Adipocyte (in vitro differentiated cells): ENCODE results near the gene SLC6A2.
"Not testable (repeated sequence)": the region's sequence is repeated elsewhere in the genome, so short reads cannot be mapped to it uniquely, and the experiment has no call there.

Experiments
- DNase-seq: peaks from one replicate; pipeline ENCODE4 v3.0.0-alpha.2; 2015; ENCODE audit warnings: low read depth
- H3K27me3 ChIP-seq: replicated peaks from 2 replicates; pipeline ENCODE4 v1.7.0; 2013; ENCODE audit warnings: mild to moderate bottlenecking, low read length, moderate library complexity; ENCODE audit not compliant: control insufficient read depth, insufficient read depth
- H3K36me3 ChIP-seq: 2 replicates; pipeline ENCODE4 v1.7.0; 2013; ENCODE audit warnings: low read length, mild to moderate bottlenecking, moderate library complexity; ENCODE audit not compliant: control insufficient read depth, insufficient read depth, severe bottlenecking
- H3K4me1 ChIP-seq: 2 replicates; pipeline ENCODE4 v1.7.0; 2013; ENCODE audit warnings: mild to moderate bottlenecking, low read length, moderate library complexity; ENCODE audit not compliant: control insufficient read depth, insufficient read depth
- H3K4me3 ChIP-seq: 2 replicates; pipeline ENCODE4 v1.7.0; 2013; ENCODE audit warnings: mild to moderate bottlenecking, low read length, moderate library complexity
- H3K9ac ChIP-seq: 2 replicates; pipeline ENCODE4 v1.7.0; 2013; ENCODE audit warnings: mild to moderate bottlenecking, low read length, moderate library complexity
- H3K9me3 ChIP-seq: 2 replicates; pipeline ENCODE4 v1.7.0; 2013; ENCODE audit warnings: mild to moderate bottlenecking, low read length, moderate library complexity; ENCODE audit not compliant: control insufficient read depth

SLC6A2 gene

GRCh38 chr16:55728797-55729196 is 73.0 kb downstream of the SLC6A2 start:
- Histone ChIP-seq H3K9ac (no peak overlapping the region), H3K4me3 (no peak overlapping the region), H3K27me3 (peaks cover 4% of the 10 kb centered on the region), H3K36me3 (no peaks in the 10 kb centered on the region), H3K9me3 (peaks cover 4% of the 10 kb centered on the region), H3K4me1 (no peaks in the 10 kb centered on the region)
- DNase-seq, result no peak

DNA sequence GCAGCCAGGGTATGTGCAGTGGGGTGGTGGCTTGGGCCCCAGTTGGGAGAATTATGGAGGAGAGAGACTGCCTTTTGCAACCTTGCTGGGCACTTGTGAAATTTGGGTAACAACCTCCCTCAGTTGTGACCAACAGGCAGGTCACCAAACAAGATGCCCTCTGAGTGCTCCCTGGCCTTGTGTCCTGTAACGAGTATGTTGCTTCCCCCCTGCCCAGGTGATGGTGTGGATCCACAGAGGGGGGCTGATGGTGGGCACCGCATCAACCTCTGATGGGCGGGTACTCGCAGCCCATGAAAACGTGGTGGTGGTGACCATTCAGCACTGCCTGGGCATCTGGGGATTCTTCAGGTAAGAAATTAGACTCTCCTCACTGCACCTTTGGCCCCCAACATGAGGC is 74.3 kb downstream of the SLC6A2 start:
- no peaks in the 10 kb centered on the region for H3K4me1 ChIP-seq
- no peaks in the 10 kb centered on the region for H3K9me3 ChIP-seq
- H3K27me3 ChIP-seq, result peaks cover 6% of the 10 kb centered on the region
- no peak overlapping the region for H3K9ac ChIP-seq
- H3K36me3 ChIP-seq, result no peaks in the 10 kb centered on the region
- no peak for DNase-seq
- no peak overlapping the region for H3K4me3 ChIP-seq

DNA sequence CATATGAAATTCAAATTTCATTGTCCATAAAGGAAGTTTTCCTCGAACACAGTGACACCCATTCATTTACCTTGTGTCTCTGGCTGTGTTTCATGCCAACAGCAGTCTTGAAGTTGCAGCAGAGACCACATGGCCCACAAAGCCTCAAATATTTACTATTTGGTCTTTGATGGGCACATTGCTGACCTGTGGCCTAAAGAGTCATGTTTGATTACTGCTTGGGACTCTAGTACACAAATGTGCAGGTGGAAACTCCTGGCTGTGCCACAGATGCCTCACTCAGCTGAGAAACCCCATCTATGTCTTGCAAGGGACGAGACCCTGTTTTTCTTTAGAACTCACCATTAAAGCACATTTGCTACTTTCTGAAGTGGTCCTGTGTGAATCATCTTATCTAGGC is 76.7 kb downstream of the SLC6A2 start:
- H3K4me3 ChIP-seq, result no peak overlapping the region
- H3K36me3 ChIP-seq, result no peaks in the 10 kb centered on the region
- H3K4me1 ChIP-seq, result no peaks in the 10 kb centered on the region
- DNase-seq, result no peak
- H3K9me3 ChIP-seq, result no peaks in the 10 kb centered on the region
- peaks cover 7% of the 10 kb centered on the region for H3K27me3 ChIP-seq
- no peak overlapping the region for H3K9ac ChIP-seq

DNA sequence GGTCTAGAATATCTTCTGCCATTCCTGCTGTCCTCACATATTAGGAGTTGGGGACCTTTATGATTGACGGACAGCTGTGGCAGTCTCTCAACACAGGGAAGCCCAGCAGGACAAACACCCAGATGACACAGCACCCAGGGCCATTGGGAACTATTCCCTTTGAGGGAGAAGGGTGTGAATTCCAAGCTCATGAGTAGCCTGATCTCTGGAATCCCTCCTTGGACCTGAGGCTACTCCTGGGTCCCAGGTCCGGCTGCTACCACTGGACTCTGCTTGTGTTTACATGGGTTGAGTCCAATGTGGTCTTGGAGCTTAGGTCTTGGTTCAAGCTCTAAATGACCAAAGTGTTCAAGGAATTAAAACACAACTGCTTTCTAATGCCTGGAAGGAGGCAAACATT is 78.9 kb downstream of the SLC6A2 start:
- no peak overlapping the region for H3K9ac ChIP-seq
- no peaks in the 10 kb centered on the region for H3K36me3 ChIP-seq
- no peaks in the 10 kb centered on the region for H3K9me3 ChIP-seq
- no peak overlapping the region for H3K4me3 ChIP-seq
- H3K27me3 ChIP-seq, result peaks cover 12% of the 10 kb centered on the region
- H3K4me1 ChIP-seq, result no peaks in the 10 kb centered on the region
- DNase-seq, result no peak

- Histone ChIP-seq H3K9me3 (no peaks in the 10 kb centered on the region), H3K4me1 (no peaks in the 10 kb centered on the region), H3K9ac (no peak overlapping the region), H3K4me3 (no peak overlapping the region), H3K27me3 (peaks cover 16% of the 10 kb centered on the region), H3K36me3 (no peaks in the 10 kb centered on the region)
- no peak for DNase-seq
These were observed 79.5 kb downstream of the SLC6A2 start for GRCh38 chr16:55735120-55735781.

DNA sequence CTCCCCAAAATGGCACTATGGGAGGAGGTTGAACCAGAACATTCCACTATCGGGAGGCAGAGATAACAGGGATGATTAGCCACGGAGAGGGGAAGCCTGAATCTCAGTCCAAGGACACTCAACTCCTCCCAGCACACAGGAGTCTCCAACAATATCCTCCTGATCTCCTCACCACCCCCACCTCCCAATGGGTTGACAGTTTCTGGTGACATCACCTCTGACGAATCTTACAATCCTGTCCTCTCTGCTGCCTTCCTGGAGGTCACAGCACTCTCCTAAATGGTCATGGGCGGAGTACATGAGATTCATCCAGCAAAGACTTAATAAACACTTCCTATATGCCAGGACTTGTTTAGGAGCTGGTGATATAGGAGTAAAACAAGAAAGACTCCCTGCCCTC is 80.9 kb downstream of the SLC6A2 start:
- Histone ChIP-seq H3K36me3 (no peaks in the 10 kb centered on the region), H3K9me3 (no peaks in the 10 kb centered on the region), H3K4me1 (no peaks in the 10 kb centered on the region), H3K4me3 (no peak overlapping the region), H3K9ac (no peak overlapping the region), H3K27me3 (peaks cover 29% of the 10 kb centered on the region)
- DNase-seq, result no peak

- DNase-seq, result no peak
These were observed 81.5 kb downstream of the SLC6A2 start for GRCh38 chr16:55737318-55737717.

DNA sequence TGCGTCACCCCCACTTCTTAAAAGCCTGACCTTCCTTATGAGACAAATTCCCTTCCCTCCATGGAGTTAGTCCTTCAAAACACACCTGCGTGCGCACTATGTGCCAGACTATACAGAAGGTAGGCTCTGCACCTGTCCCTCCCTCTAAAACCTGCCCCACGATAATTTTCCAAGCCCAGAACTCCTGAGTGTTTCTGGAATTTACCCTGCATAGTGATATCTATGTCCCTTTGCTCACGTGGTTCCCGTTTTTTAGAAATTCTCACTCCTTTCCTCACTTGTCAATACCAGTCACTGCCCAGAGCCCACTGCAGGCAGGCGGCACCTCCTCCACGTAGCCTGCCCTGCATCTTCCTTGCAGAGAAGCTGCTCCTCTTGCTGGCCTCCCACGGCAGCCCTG is 82.2 kb downstream of the SLC6A2 start:
- no peak overlapping the region for H3K9ac ChIP-seq
- peaks cover 38% of the 10 kb centered on the region for H3K27me3 ChIP-seq
- H3K9me3 ChIP-seq, result no peaks in the 10 kb centered on the region
- H3K36me3 ChIP-seq, result no peaks in the 10 kb centered on the region
- DNase-seq, result no peak
- no peak overlapping the region for H3K4me3 ChIP-seq
- H3K4me1 ChIP-seq, result no peaks in the 10 kb centered on the region

More at GRCh38 chr16:55737318-55737717, 81.5 kb downstream of the SLC6A2 start:
- Histone ChIP-seq H3K36me3 (no peaks in the 10 kb centered on the region), H3K9me3 (no peaks in the 10 kb centered on the region), H3K4me1 (no peaks in the 10 kb centered on the region), H3K4me3 (no peak overlapping the region), H3K9ac (no peak overlapping the region), H3K27me3 (peaks cover 33% of the 10 kb centered on the region)

DNA sequence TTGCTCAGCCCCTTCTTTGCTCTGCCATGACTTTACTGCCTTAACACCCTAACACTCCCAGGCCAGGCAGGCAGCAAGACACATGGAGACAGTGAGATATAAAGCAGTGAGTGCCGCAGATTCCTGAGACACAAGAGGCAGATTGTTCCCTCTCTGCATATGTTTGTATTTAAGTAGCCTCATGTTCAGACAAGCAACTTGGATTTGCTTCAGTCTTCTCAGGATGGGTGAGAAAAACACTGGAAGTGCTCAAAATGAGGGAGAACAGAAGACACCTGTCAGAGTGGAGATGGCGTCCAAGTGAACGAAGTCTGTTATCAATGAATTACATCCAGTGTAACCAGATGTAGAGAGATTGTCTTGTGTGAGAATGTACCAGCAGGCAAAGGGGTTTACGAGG is 90.3 kb downstream of the SLC6A2 start:
- DNase-seq, result no peak
- peaks cover 43% of the 10 kb centered on the region for H3K27me3 ChIP-seq
- H3K9ac ChIP-seq, result no peak overlapping the region
- no peaks in the 10 kb centered on the region for H3K4me1 ChIP-seq
- no peaks in the 10 kb centered on the region for H3K9me3 ChIP-seq
- no peak overlapping the region for H3K4me3 ChIP-seq
- no peaks in the 10 kb centered on the region for H3K36me3 ChIP-seq

GRCh38 chr16:55747785-55748184 is 92.0 kb downstream of the SLC6A2 start:
- H3K4me1 ChIP-seq, result no peaks in the 10 kb centered on the region
- H3K36me3 ChIP-seq, result no peaks in the 10 kb centered on the region
- no peak overlapping the region for H3K4me3 ChIP-seq
- no peak for DNase-seq
- no peaks in the 10 kb centered on the region for H3K9me3 ChIP-seq
- H3K9ac ChIP-seq, result no peak overlapping the region
- peaks cover 29% of the 10 kb centered on the region for H3K27me3 ChIP-seq

DNA sequence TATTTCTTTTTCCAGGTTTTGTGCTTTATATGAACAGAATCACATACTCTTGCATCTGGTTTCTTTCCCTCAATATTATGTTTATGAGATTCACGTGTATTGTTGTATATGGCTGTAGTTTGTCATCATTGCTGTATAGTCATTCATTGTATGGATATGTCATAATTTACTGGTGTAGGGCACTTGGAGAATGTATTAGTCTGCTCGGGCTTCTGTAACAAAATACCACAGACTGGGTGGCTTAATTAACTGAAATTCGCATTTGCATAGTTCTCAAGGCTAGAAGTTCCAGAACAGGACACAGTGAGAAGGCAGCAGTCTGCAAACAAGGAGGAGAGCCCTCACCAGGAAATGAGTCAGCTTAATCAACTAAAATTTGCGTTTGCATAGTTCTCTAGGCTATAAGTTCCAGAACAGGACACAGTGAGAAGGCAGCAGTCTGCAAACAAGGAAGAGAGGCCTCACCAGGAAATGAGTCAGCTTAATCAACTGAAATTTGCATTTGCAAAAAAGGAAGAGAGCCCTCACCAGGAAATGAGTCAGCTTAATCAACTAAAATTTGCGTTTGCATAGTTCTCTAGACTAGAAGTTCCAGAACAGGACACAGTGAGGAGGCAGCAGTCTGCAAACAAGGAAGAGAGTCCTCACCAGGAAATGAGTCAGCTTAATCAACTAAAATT is 96.8 kb downstream of the SLC6A2 start:
- H3K27me3 ChIP-seq, H3K36me3 ChIP-seq, DNase-seq, H3K9ac ChIP-seq, H3K4me1 ChIP-seq, H3K4me3 ChIP-seq, H3K9me3 ChIP-seq: not testable (repeated sequence)
